Tibial artery (tissue), 4 donors: ENCODE measurements around the gene RIMBP2.

Experiments used
- DNase-seq, 2 donors: peaks; one replicate each; pipeline ENCODE4 v3.0.0-alpha.2; 2019
- H3K27ac ChIP-seq, 2 donors: fragments of 200-600 bp; sonication (generic) in 1 of 2; 1 replicate in 1 of 2; 2 replicates in 1 of 2; pipeline ENCODE4 v1.5.1; 2018 to 2019; ENCODE audit warnings: mild to moderate bottlenecking in 1 of 2
- H3K27me3 ChIP-seq, 2 donors: fragments of 200-600 bp; sonication (generic) in 1 of 2; one replicate each; pipeline versions ENCODE4 v1.5.1 to v1.6.0; 2016 to 2019
- H3K36me3 ChIP-seq, 3 donors: fragments of 200-600 bp; sonication (generic) in 2 of 3; one replicate each; pipeline ENCODE4 v1.5.1; 2016 to 2019; ENCODE audit warnings: mild to moderate bottlenecking in 2 of 3
- H3K4me1 ChIP-seq, 4 donors: fragments of 200-600 bp; sonication (generic) in 2 of 4; 1 replicate in 3 of 4; 2 replicates in 1 of 4; pipeline ENCODE4 v1.5.1; 2016 to 2019
- H3K4me3 ChIP-seq, 2 donors: fragments of 200-600 bp; sonication (generic) in 1 of 2; 1 replicate in 1 of 2; 2 replicates in 1 of 2; pipeline ENCODE4 v1.5.1; 2018 to 2019; ENCODE audit warnings: mild to moderate bottlenecking in 2 of 2
- H3K9me3 ChIP-seq, 3 donors: fragments of 200-600 bp; sonication (generic) in 1 of 3; one replicate each; pipeline ENCODE4 v1.5.1; 2016 to 2019
- CTCF ChIP-seq, 2 experiments: fragments of 200-600 bp in 1 of 2; fragments of 450-650 bp in 1 of 2; IDR thresholded peaks; one replicate each; pipeline ENCODE4 v1.5.1; 2017 to 2019; ENCODE audit warnings: antibody characterized with exemption in 2 of 2, mild to moderate bottlenecking in 1 of 2, moderate library complexity in 1 of 2
- intact Hi-C: fragments of 100-400 bp; cut with DNase I; formaldehyde crosslinking; loops from one replicate; pipeline ENCODE4 v1.15.0; 2023; ENCODE audit warnings: low total_unique reads

Gene RIMBP2

DNA sequence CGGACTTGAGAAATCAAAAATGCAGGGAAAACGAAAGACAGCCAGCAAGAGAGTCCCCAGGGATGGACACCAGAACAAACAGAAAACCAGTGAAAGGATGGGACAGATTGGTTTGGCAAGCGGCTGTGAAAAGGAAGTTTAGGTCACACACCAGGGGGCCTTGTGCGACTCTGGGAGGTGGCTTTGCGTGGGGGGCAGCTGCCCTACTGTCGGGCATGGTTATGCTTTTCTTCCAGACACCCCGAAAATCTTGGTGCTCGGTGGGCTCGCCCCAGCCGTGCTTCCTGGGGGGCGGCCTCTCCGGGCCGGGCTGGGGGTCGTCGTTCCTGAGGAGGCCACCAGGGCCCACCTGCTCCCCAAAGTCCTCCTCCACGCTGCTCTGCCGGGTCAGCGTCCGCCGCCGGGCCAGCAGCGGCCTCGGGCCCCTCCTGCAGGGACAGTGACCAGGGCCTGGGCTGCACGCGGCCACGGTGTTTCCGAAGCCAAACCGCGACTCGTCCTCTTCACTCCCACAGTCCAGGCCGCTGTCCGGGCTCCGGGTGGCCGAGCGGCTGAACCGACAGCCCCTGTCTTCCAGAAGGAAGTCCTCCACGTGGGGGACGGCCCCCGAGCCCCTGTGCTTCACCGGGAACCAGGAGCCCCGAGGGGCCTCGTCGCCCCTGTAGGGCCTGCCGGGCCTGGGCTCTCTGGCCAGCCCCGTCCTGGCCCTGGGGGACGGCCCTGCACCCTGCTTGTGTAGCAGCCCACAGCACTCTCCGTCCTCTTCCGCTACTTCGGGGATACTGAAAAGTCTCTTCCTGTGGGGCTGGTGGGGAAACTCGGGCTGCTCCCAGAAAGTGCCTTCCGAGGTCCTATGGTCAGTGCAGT, 291.9 kb downstream of the RIMBP2 start:
- no peak for TF ChIP-seq CTCF (IDR thresholded peaks at IDR 0.05)

GRCh38 chr12:130423136-130423535, 293.0 kb downstream of the RIMBP2 start:
- no peak overlapping the region for H3K27ac ChIP-seq
- H3K36me3 ChIP-seq, result no peaks in the 10 kb centered on the region
- no peaks in the 10 kb centered on the region for H3K27me3 ChIP-seq
- intact Hi-C loops, result no loop called here
- H3K4me1 ChIP-seq, result no peaks in the 10 kb centered on the region
- peak in 1 of 2 donors; percentile 13 for DNase-seq
- no peak overlapping the region for H3K4me3 ChIP-seq
- no peaks in the 10 kb centered on the region for H3K9me3 ChIP-seq
- no peak for TF ChIP-seq CTCF (IDR thresholded peaks at IDR 0.05)

More for the DNA sequence above, 291.9 kb downstream of the RIMBP2 start:
- H3K27ac ChIP-seq, result no peak overlapping the region
- H3K4me1 ChIP-seq, result no peaks in the 10 kb centered on the region
- H3K9me3 ChIP-seq, result no peaks in the 10 kb centered on the region
- no peaks in the 10 kb centered on the region for H3K27me3 ChIP-seq
- DNase-seq, result peak in 1 of 2 donors; percentile 18
- H3K36me3 ChIP-seq, result no peaks in the 10 kb centered on the region
- intact Hi-C loops, result no loop called here
- H3K4me3 ChIP-seq, result no peak overlapping the region

DNA sequence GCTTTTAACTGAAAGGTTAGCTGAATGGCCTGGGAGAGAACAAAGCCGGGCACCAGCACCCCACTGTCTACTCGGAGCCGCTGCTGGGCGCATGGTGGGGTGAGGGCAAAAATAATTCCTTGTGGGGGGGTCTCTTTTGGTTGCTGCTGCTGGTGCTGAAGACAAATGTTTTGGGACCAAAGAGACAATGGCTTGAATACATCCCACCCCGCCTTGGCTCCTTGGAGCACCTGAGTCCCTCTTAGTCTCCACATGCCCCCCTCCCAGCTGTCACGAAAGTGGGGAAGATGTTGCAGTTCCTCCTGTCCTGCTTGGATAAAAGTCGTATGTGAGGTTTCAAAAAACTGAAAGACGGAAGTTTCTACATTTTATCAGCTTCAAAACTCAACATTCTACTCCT, 293.4 kb downstream of the RIMBP2 start:
- no peaks in the 10 kb centered on the region for H3K27me3 ChIP-seq
- no peak overlapping the region for H3K4me3 ChIP-seq
- TF ChIP-seq CTCF (IDR thresholded peaks at IDR 0.05), result no peak
- no peak for DNase-seq
- no peaks in the 10 kb centered on the region for H3K9me3 ChIP-seq
- intact Hi-C loops, result no loop called here
- H3K36me3 ChIP-seq, result no peaks in the 10 kb centered on the region
- H3K4me1 ChIP-seq, result no peaks in the 10 kb centered on the region
- no peak overlapping the region for H3K27ac ChIP-seq

GRCh38 chr12:130421896-130422295, 294.2 kb downstream of the RIMBP2 start:
- no peaks in the 10 kb centered on the region for H3K4me1 ChIP-seq
- H3K27me3 ChIP-seq, result no peaks in the 10 kb centered on the region
- no peak for TF ChIP-seq CTCF (IDR thresholded peaks at IDR 0.05)
- no peaks in the 10 kb centered on the region for H3K36me3 ChIP-seq
- H3K27ac ChIP-seq, result no peak overlapping the region
- no peak for DNase-seq
- no peaks in the 10 kb centered on the region for H3K9me3 ChIP-seq
- intact Hi-C loops, result no loop called here
- no peak overlapping the region for H3K4me3 ChIP-seq

- no peaks in the 10 kb centered on the region for H3K4me1 ChIP-seq
- no peak overlapping the region for H3K4me3 ChIP-seq
- no peak for DNase-seq
- no peaks in the 10 kb centered on the region for H3K9me3 ChIP-seq
- no peak overlapping the region for H3K27ac ChIP-seq
- H3K27me3 ChIP-seq, result no peaks in the 10 kb centered on the region
- H3K36me3 ChIP-seq, result no peaks in the 10 kb centered on the region
- TF ChIP-seq CTCF (IDR thresholded peaks at IDR 0.05), result no peak
- intact Hi-C loops, result no loop called here
These were observed 296.0 kb downstream of the RIMBP2 start for GRCh38 chr12:130420071-130420470.
